Limb (tissue), 2 donors: ENCODE results near the gene C14orf132.

ENCODE experiments used
- DNase-seq, 2 donors: peaks; one replicate each; pipeline ENCODE4 v3.0.0-alpha.2; 2016; ENCODE audit errors: extremely low spot score in 2 of 2

Gene C14orf132

DNA sequence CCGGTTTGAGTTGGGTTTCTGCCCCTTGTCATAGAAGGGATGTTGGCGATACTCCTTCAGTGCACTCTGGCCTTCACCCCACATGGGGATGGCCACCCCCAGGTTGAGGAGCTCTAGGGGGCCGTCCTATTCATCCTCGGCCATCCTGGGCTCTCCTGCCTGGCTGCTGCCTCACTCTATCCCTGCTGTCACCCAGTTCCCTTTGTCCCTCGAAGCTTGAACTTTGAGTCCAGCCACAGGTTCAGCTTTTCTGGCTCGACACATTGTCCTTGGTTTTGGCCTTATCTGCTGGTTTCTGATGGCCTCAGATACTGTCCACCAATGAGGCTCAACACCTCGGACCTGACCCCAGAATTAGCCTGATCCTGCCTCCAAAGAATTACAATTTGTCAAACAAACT is 58.6 kb downstream of the C14orf132 start:
- DNase-seq, result no peak

DNA sequence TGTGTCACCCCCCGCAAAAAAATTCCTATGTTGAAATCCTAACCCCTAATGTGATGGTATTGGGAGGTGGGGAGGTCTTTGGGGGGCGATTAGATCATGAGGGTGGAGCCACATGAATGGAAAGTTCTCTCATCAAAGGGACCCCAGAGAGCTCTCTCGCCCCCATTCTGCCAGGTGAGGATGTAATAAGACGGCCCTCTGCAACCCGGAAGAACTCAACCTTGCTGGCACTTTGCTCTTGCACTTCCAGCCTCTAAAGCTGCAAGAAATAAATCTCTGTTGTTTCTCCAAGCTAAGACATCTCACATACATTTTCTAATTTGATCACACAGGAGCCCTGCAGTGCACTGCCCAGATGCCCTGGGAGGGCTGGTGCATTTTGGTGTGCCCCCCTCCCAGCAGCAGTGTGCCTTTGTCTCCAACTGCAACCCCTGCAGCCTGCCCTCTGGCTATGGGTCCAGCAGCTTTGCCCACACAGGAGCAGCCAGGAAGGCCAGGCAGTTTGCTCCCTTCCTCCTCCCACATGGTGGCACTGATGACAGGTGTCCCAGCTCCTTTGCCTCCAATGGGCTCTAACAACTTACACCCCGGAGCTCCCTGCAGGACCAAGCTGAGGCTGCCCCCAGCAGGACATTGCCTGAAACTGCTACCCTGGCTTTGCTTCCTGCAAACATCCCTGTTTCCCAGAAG is 59.3 kb downstream of the C14orf132 start:
- peak; percentile 60 to 62 for DNase-seq

DNA sequence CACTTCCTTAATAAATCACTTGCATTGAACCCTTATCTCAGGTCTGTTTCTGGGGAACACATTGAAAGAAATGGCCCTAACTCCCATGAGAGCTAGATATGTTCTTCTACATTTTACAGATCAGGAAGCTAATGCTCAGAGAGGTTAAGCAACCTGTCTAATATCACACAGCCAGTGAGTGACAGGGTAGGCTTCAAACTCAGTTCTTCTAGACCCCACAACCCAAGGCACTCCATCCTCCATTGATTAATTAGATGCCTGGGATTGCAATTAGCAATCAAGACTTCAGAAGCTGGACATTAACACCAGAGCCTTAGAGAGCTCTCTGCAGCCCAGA is 59.8 kb downstream of the C14orf132 start:
- DNase-seq, result no peak

DNA sequence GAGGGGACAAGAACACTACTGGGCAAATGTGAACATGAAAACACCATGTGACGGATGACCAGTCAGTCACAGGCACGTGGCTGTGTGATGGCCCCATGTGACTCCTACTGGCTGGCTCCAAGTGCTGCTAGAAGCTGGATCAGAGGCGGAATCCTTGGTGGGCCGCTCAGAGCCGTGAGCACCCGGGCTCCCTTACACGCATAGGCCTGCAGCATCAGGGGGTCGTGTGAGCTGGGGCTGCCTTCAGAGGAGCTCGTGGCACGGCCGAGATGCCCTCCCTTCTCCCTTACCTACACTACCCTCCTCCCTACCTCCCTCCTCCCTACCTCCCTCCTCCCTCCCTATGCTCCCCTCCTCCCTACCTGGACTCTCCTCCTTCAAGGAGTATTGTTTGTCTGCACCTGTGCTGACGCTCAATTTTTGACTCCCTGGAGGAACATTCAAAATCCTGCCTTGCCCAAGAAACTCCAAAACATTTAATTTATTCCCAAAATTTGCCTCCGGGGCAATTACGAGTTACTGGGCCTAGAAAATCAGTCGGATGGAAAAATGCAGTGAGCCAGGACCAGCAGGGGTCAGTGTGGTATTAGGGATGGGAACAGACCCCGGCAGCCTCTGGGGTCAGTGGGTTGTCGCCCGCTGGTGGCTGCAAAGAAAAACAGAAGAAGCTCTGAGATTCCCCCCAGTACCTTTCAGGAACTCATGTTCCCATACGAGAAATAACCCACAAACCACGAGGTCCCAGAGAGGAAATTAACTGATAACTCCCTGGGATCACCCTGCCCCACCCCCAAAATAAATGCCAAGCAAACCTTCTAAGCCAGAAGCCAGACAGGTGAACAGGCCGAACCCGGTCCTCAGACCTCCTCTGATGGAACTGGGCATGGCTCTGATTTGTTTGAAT is 61.3 kb downstream of the C14orf132 start:
- DNase-seq, result peak; percentile 85 to 88

DNA sequence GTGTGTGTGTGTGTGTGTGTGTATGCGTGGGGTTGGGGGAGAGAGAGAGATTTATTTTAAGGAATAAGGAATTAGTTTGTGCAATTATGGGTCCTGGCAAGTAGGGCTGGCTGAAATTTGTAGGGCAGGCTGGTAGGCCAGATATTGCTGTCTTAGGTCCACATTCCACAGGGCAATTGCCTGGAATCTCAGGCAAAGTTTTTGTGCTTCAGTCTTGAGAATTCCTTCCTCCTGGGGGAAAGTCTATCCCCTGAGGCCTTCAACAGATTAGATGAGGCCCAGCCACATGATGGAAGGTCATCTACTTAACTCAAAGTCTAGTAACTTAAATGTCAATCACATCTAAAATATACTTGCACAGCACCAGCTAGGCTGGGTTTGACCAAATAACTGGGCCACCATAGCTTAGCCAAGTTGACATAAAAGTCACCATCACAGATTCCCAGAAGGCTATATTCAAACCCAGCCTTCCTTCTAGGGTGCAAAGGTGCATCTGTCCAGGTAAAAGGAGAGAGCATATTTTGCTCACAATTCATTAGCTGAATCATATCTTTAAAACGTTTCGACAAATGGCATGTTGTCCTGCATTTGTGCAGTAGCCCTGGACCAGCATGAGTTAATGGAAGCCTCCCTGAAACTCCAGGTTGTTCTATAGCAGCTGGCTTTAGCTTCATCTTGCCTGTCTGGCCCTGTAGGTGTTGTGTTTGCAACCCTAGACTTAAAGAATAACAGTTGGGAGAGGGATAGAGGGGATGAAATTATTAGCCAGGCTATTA is 63.1 kb downstream of the C14orf132 start:
- no peak for DNase-seq

DNA sequence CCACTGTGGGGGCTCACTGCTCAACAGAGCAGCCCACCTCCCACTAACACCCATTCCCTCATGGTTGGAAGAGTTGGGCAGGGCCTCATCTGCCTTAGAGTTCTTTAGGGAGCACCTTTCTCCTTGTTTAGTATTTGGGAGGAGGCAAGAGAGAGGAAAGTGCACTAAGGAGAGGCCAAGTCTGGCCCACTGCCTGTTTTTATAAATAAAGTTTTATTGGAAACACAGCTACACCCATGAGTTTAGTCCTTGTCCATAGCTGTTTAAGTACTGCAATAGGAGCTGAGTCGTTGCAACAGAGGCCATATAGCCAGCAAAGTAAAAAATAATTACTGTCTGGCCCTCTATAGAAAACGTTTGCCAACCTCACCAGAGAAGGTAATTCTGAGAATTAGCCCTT is 63.9 kb downstream of the C14orf132 start:
- DNase-seq, result no peak

DNA sequence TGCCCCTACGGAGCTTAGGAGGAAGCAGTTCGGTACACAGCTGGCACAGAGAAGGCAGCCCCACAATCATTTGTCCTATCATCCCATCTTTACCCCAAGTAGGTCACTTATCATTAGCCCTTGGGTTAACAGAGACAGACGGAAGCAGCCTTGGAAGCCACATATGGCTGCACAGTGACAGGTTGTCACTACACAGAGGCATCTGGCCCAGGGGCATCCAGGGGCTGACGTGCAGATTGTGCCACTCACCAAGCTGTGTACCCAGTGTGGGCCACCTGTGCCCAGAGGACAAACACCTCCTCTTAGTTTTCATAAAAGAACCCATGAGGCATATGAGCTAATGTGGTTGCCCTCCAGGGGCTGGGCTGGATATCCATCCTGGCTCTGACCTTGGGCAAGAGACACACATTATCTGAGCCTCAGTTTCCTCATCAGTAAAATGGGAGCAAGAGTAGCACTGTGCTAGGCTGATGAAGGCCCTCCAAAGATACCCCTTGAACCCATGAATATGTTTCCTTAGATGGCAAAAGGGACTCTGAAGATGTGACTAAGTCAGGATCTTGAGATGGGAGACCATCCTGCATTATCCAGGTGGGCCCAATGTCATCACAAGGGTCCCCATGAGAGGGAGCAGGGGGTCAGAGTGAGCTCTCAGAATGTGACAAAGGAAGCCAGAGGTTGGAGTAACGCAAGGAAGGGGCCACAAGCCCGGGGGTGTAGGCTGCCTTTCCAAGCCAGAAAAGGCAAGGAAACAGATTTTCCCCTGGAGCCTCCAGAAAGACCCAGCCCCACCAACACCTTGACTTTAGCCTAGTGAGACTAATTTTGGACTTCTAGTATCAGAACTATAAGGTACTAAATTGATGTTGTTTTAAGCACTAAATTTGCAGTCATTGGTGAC is 64.6 kb downstream of the C14orf132 start:
- DNase-seq, result no peak

DNA sequence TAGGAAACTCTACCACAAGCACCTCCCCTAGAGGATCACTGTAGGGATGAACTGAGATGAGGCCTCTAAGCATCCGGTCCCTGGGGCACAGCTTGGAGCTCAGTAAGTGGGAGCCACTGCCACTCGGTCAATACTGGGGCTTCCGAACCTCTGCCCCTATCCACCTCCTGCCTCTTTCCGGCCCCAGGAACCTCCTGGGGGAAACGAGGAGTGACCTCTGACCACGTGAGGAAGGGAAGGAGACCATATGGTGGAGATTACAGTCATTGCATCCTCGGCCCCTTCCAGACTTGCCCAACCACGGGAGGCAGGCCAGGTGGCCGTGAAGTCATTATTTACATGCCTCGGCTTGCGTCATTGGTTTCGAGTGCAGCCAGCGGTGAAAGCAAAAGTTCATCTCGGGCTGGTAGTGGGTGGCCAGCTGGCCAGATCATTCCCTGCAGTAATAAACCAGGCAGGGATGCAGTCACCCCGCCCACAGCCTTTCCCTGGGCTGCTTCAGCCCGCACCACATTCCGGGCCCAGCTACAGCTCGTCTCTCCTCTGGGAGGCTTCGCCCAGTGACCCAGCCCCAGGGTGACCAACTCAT is 65.4 kb downstream of the C14orf132 start:
- DNase-seq, result peak; percentile 53 to 65

DNA sequence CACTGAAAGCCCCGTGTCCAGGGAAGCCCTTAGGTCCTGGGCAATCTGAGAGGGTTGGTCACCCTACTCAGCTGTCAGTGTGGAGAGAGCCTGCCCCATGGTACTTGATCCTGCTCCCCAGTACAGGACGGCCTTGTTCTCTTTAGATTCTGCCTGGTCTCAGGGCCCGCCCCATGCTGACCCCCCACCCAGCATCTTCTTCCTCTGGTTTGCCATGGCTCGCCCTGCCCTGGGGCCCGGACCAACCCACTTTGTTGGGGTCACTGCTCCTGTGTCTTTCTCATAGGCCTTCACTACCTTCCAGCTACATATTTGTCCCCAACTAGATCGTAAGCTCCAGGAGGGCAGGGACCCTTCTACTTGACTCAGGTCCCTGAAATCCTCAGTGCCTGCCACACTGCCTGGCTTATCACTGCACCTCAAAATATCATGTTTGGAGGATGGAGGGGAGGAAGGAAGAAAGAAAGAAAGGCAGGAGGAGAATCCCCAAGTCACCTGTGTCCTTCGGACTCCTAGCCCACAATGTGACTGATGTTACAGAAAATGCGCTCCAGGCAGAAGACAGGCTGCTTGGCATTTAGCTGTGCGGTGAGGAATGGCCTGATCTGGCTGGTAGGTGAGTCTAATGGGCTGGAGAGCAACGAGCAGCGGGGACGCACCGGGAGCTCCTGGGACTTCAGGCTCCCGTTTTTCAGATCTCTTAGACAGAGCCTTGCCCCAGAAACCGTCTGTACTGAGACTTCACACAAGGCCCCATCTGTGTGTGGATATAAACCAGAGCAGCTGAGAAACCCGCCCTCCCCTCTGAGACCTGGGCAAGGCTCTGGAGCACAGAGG is 66.1 kb downstream of the C14orf132 start:
- no peak for DNase-seq

DNA sequence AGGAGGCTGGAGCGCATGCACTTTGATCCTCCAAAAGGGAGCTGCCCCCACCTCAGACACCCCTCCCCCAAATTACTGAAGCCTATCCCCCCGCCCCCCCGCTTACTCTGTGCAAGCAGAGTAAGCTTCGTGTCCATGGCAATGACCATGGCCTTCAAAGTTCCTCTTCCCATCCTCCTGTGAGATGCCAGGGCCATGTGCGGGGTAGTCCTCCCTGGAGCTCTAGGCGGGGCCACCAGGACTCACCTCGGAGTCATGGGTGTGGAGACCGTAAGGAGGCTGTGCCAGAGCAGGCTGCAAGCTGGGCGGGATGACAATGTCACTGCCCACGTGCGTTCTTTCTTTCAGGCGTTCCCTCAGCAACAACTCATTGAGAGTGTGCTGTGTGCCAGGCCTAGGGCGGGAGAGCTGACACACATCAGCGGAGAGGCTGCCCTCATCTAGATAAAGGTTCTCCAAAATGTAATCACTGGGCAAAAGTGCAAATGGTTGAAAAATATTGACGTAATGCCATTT is 66.8 kb downstream of the C14orf132 start:
- DNase-seq, result no peak

DNA sequence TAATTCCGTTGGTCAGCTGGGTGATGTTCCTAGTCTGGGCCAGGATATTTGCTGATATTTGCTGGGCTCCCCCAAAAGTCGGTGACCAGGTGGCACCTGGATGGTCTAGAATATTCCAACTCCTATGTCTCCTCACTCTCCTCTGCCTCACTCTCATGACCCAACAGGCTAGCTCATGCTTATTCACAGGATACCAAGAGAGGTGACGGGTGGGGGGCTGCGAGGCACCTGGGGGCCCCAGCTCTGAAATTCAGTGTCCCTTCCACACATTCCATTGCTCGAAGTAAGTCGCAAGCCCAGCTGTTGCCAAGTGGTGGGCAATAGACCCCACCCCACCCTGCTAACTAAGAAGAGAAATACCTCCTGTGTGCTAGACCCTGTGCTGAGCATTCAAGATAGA is 67.7 kb downstream of the C14orf132 start:
- DNase-seq, result no peak

DNA sequence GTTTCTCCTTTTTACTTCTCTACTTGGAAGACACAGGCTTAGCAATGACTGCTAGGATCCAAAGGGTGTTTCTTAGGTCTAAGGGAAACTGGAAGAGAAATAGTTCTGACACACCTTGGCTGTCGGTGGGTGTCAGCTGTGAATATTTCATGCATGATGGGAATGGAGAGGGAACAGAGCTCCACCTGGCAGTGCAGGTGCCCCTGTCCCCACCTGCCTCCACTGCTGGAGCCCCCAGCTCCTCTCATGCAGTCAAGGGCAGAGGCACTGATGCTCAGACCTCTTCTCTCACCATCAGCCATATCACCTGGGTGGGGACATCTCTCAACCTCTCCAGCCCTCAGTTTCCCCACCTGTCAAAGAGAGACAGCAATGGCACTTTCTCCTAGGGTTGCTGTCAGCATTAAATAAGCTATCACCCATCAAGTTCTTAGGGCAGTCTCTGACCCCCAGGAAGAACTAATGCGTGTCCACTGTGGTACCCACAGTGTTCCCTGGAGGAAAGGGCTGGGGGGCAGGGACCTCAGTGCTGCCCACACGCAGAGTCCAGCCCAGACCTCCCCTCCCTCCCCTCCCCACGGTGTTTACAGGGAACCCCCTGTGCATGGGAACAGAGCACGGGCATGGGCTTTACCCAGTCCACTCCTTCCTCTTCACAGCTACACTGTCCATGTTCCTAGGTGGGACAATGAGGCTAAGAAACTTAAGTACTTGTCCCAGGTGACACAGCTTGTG is 69.1 kb downstream of the C14orf132 start:
- DNase-seq, result no peak

DNA sequence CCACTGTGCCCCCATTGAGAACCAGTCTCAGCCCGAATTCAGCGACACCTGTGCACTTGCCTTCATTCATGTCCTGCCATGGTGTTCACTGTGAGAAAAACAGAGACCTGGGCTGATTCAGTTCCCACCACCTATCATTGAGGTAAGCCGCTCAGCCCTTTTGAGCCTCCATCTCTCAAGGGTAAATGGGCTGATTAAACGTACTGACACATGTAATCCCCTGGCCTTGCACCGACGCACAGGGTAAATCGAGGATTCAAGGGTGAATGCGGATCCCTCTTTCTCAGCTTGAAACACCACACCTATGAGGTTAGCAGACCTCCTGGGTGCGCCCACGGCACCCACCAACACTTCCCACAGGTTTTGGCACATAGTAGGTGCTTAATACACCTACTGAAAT is 69.7 kb downstream of the C14orf132 start:
- DNase-seq, result no peak

DNA sequence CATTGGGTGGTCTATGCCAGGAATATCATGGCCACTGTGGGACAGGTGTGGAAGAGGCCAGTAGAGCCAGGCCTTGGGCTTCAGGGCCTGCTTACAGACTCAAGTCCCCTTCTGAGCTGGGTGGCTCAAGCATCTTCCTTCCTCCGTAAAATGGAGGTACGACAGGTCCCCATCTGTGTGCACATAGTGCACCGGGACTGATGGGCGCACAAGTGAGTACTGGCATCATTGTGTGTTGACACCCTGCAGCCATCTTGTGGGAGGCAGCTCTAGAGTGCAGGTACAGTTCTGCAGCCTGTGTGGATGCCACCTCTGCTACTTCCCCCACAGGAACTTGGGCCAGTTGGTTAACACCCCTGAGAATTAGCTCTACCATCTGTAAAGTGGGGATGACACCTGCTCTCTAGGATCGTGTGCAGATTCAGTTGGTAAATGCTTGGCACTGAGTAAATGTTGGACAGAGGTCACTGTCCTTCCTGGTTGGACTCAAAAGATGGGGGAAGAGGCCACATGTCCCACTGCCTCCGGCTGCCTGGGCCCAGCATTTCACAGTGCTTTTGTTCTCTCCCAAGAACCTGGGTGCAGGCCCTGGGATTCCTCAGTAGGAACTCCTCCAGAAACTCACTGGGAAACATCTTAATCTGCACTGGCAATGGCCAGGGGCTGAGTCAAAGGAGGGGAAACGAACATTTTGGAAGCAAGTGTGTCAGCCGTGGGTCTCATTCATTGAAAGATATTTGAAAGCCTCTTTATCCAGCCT is 70.6 kb downstream of the C14orf132 start:
- DNase-seq, result no peak

DNA sequence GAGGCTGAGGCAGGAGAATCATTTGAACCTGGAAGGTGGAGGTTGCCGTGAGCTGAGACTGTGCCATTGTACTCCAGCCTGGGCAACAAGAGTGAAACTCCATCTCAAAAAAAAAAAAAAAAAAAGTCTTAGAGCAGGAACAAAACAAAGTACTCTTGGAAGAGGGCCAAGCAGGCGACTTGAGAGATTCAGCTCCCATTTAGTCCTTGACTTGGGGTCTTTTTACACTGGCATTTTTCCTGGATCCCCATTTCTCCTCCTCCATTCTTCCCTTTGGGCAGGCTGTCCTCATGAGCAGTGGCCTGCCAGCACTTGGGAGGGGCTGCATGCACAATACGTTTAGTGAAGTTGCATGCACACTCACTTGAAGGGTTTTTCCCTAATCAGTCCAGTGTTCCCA is 72.9 kb downstream of the C14orf132 start:
- no peak for DNase-seq

DNA sequence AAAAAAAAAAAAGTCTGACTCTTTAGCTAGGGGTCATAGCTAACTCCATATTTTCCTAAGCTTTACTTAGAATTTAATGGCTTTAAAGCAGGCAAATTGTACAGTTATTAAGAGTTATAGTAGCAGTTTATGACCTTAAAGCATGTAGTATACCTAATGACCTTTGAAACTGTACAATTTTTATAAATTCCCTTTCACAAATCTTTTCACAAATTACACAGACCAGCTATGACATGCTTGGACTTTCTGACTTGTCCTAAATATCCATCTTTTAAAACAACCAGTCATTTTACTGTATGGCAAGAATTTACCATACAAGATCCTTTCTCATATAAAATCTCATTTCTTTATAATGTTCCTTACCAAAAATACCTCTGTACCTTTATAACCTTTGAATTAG is 74.8 kb downstream of the C14orf132 start:
- DNase-seq, result no peak

DNA sequence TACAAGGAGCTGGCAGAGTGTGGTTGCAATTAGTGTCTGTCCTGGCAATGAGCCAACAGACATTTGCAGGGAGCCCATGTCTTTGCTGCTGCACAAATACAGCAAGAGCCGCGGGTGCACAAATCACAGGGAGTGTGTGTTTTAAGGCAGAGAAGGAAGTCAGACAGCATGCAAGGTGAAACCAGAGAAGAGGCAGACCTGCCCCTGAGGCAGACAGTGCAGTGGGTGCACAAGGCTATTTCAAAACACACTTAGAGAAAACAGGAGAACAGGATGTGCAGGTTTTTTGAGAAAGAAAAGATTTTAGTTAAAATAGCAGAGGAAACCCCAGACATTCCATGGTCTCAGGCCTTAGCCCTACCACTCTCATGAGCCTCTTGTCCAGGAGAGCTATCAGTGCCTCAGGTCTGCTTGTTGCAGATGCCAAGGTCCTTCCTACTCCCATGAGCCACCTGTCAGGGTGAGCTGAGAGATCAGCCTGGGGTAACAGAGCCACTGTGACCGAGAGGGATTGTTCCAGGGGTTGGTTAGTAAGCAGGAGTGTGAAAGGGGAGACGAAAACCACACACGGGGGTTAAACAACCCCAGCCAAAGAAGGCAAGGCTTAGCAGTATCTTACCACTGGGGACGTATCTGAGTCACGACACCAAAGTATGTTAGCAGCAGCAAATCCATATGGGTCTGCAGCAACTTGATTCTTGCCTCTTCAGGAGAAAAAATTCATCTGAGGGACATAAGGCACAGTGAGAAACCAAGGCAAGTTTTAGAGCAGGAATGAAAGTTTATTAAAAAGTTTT is 78.1 kb downstream of the C14orf132 start:
- peak in 1 of 2 donors; percentile 55 for DNase-seq
